ENCODE data around the gene SPOCK2.

GRCh38 chr10:72095195-72095594, 6.8 kb upstream of the SPOCK2 start:
- TF ChIP-seq, protein P1, sequence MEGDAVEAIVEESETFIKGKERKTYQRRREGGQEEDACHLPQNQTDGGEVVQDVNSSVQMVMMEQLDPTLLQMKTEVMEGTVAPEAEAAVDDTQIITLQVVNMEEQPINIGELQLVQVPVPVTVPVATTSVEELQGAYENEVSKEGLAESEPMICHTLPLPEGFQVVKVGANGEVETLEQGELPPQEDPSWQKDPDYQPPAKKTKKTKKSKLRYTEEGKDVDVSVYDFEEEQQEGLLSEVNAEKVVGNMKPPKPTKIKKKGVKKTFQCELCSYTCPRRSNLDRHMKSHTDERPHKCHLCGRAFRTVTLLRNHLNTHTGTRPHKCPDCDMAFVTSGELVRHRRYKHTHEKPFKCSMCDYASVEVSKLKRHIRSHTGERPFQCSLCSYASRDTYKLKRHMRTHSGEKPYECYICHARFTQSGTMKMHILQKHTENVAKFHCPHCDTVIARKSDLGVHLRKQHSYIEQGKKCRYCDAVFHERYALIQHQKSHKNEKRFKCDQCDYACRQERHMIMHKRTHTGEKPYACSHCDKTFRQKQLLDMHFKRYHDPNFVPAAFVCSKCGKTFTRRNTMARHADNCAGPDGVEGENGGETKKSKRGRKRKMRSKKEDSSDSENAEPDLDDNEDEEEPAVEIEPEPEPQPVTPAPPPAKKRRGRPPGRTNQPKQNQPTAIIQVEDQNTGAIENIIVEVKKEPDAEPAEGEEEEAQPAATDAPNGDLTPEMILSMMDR (IDR thresholded peaks at IDR 0.05 in 2 of 3, conservative IDR thresholded peaks at IDR 0.05 in 1 of 3; ENCODE audit: borderline replicate concordance in 1 of 3, insufficient read depth in 1 of 3, low read depth in 2 of 3, low read length in 2 of 3), result no peak
- TF ChIP-seq ZBTB33 (IDR thresholded peaks at IDR 0.05; ENCODE audit: extremely low read depth, insufficient replicate concordance, low read length), result no peak
- TF ChIP-seq JUND (IDR thresholded peaks at IDR 0.05), result no peak
- no peak for TF ChIP-seq EZH2phosphoT487 (IDR thresholded peaks at IDR 0.05; ENCODE audit: borderline replicate concordance)
- TF ChIP-seq POLR2AphosphoS5 (IDR thresholded peaks at IDR 0.05; ENCODE audit: low read depth, low read length), result no peak
- TF ChIP-seq, protein P2, sequence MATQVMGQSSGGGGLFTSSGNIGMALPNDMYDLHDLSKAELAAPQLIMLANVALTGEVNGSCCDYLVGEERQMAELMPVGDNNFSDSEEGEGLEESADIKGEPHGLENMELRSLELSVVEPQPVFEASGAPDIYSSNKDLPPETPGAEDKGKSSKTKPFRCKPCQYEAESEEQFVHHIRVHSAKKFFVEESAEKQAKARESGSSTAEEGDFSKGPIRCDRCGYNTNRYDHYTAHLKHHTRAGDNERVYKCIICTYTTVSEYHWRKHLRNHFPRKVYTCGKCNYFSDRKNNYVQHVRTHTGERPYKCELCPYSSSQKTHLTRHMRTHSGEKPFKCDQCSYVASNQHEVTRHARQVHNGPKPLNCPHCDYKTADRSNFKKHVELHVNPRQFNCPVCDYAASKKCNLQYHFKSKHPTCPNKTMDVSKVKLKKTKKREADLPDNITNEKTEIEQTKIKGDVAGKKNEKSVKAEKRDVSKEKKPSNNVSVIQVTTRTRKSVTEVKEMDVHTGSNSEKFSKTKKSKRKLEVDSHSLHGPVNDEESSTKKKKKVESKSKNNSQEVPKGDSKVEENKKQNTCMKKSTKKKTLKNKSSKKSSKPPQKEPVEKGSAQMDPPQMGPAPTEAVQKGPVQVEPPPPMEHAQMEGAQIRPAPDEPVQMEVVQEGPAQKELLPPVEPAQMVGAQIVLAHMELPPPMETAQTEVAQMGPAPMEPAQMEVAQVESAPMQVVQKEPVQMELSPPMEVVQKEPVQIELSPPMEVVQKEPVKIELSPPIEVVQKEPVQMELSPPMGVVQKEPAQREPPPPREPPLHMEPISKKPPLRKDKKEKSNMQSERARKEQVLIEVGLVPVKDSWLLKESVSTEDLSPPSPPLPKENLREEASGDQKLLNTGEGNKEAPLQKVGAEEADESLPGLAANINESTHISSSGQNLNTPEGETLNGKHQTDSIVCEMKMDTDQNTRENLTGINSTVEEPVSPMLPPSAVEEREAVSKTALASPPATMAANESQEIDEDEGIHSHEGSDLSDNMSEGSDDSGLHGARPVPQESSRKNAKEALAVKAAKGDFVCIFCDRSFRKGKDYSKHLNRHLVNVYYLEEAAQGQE (IDR thresholded peaks at IDR 0.05; ENCODE audit: low read depth), result no peak
